Kidney tubule cell (primary cell): ENCODE data around the gene CDKL5.

Experiments
- DNase-seq: peaks from one replicate; pipeline ENCODE4 v3.0.0-alpha.2; 2018; ENCODE audit warnings: low spot score

The CDKL5 gene

GRCh38 chrX:18698737-18699650, 273.6 kb downstream of the CDKL5 start:
- DNase-seq: no peak

GRCh38 chrX:18701621-18702361, 276.4 kb downstream of the CDKL5 start:
- no peak for DNase-seq

DNA sequence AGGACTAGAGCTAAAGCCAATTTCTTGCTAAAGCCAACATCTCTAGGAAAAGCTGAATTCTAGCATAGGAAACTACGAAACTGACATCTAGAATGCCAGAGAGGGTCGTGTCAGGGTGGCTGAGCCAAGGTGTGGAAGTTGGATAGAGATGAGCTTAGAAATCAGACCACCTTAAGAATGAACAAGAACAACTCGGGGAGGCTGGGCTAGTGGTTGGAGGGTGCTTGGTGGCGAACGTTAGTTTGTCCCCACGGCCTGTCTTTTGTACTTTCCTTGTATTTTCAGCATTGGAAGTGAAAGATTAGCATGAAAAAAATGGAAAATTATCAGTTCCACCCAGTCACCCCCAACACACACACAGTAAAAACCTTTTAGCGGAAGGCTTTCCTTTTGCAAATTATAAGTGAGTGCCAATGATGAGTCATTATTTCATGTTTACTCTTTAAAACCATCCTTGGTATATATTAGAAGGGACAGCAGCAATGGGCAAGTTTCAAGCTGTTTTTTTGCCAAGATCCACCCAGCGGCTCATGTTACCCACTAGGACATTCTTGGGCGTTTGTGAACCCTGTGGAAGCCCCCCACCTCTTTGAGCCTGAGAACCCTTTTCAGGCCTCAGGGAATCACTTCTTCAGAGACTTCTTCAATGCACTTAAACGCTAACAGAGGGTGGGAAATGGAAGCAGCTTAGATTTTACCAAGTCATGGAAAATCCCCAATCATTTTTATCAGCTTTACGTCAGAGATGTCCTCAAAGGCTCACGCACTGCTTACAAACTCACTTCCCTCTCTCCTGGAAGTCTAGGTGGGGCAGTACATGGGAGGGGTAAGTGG, 277.2 kb downstream of the CDKL5 start:
- no peak for DNase-seq
